Esophagus (tissue), 2 donors: ENCODE data around the gene CUX1. TPM values are rescaled to one million over a fixed set of nuclear protein-coding genes. Genes with fewer than 3 reads are reported as not detected.
"Not testable (repeated sequence)": the region's sequence is repeated elsewhere in the genome, so short reads cannot be mapped to it uniquely, and the experiment has no call there.

Experiments used
- H3K27ac ChIP-seq, 2 donors: one replicate each; pipeline ENCODE4 v1.5.1; 2013; ENCODE audit warnings: low read depth in 2 of 2, mild to moderate bottlenecking in 2 of 2, inconsistent platforms in 1 of 2, low read length in 1 of 2, moderate library complexity in 1 of 2
- H3K27me3 ChIP-seq, 2 donors: one replicate each; pipeline ENCODE4 v1.6.1; 2013; ENCODE audit warnings: low read length in 2 of 2, control low read depth in 1 of 2, mild to moderate bottlenecking in 1 of 2; ENCODE audit not compliant: insufficient read depth in 2 of 2, control insufficient read depth in 1 of 2
- H3K36me3 ChIP-seq, 2 donors: one replicate each; pipeline ENCODE4 v1.6.1; 2013; ENCODE audit warnings: low read length in 1 of 2; ENCODE audit not compliant: control insufficient read depth in 2 of 2, insufficient read depth in 2 of 2
- H3K4me1 ChIP-seq, 2 donors: one replicate each; pipeline ENCODE4 v1.6.1; 2013; ENCODE audit warnings: low read length in 1 of 2; ENCODE audit not compliant: control insufficient read depth in 2 of 2, insufficient read depth in 2 of 2
- H3K4me3 ChIP-seq, 2 donors: one replicate each; pipeline ENCODE4 v1.5.1; 2013; ENCODE audit warnings: low read length in 2 of 2, mild to moderate bottlenecking in 2 of 2, low read depth in 1 of 2, moderate library complexity in 1 of 2
- H3K9me3 ChIP-seq, 2 donors: one replicate each; pipeline ENCODE4 v1.6.1; 2013; ENCODE audit warnings: mild to moderate bottlenecking in 2 of 2, low read depth in 1 of 2, low read length in 1 of 2, moderate library complexity in 1 of 2; ENCODE audit not compliant: control insufficient read depth in 2 of 2, insufficient read depth in 1 of 2
- WGBS, 2 donors: extraction: QIAGEN DNeasy Blood & Tissue Kit; methylation state at CpG; one replicate each; pipeline ENCODE4 v1.1.7; 2013; 5-methylcytosine and 5-hydroxymethylcytosine counted together
- polyA plus RNA-seq, 2 donors: library from polyadenylated mRNA; stranded (reverse); fragments of 200-250 nt; gene quantifications; one replicate each; pipeline ENCODE4 v1.2.3, GENCODE V29; 2013
- donor health status: healthy with polysubstance abuse.
- donor health status: Bipolar disorder and iron deficiency.

The CUX1 gene
- polyA plus RNA-seq, 2 donors, result 19.6 to 21.7 TPM

DNA sequence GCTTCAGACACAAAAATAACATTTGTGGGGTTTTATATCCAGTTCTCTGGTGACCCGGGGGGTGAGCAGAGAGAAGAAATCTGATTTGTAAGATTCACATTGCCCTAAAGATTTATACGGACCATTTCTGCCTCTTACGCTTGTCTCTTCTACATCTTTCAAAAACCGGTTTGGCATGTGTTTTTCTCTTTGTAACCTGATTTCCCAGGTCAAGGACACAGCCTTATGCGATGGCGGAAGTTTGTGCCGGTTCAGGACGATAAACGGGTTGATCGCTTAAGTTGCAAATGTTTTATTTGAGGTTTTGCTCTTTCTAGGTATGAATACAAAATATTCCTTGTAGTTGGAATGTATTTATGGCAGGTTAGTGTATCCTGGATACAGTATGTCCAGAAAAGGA lies 407.6 kb downstream of the CUX1 start:
- Histone ChIP-seq H3K27me3 (no peaks in the 10 kb centered on the region), H3K9me3 (no peaks in the 10 kb centered on the region), H3K4me1 (no peaks in the 10 kb centered on the region), H3K27ac (no peak overlapping the region), H3K36me3 (peaks cover 0 to 9% of the 10 kb centered on the region in 2 donors), H3K4me3 (no peak overlapping the region)
- WGBS, 2 donors, result 78 to 88% methylated on average over 10 of the region's 10 CpGs

DNA sequence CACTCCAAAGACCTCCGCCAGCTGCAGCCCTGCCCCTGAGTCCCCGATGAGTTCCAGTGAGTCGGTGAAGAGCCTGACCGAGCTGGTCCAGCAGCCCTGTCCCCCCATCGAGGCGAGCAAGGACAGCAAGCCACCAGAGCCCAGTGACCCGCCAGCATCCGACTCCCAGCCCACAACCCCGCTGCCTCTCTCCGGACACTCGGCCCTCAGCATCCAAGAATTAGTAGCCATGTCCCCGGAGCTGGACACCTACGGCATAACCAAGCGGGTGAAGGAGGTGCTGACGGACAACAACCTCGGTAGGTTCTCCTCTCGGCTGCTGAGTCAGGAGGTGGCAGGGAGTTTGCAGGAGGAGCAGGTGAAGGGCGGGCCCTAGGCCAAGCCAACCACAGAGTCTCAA lies 409.9 kb downstream of the CUX1 start:
- Histone ChIP-seq H3K27ac (no peak overlapping the region), H3K4me3 (no peak overlapping the region), H3K27me3 (no peaks in the 10 kb centered on the region), H3K4me1 (no peaks in the 10 kb centered on the region), H3K36me3 (peaks cover 0 to 10% of the 10 kb centered on the region in 2 donors), H3K9me3 (no peaks in the 10 kb centered on the region)
- WGBS, 2 donors, result 93 to 94% methylated on average over 18 of the region's 18 CpGs

DNA sequence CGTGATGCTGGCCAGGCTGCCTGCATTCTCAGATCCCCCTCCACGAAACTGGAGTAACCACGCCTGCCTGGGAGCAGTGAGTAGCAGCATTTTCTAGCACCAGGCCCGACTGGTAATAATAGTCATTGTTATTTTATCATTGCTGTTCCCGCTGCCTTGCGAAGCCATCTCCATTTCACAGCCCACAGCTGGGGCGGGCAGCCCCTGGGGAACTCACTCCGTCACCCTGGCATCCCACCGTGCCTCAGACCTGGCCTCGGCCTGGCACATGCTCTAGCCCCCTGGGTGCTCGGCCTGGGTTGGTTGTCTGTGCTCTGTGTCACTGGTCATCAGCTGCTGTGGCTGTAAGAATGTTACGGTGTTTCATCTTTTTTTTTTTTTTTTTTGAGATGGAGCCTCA lies 411.5 kb downstream of the CUX1 start:
- H3K4me1 ChIP-seq, result no peaks in the 10 kb centered on the region
- H3K36me3 ChIP-seq, result peaks cover 0 to 15% of the 10 kb centered on the region in 2 donors
- no peaks in the 10 kb centered on the region for H3K27me3 ChIP-seq
- H3K9me3 ChIP-seq, result no peaks in the 10 kb centered on the region
- no peak overlapping the region for H3K4me3 ChIP-seq
- WGBS, 2 donors, result 95% methylated on average over 12 of the region's 12 CpGs
- H3K27ac ChIP-seq, result no peak overlapping the region

DNA sequence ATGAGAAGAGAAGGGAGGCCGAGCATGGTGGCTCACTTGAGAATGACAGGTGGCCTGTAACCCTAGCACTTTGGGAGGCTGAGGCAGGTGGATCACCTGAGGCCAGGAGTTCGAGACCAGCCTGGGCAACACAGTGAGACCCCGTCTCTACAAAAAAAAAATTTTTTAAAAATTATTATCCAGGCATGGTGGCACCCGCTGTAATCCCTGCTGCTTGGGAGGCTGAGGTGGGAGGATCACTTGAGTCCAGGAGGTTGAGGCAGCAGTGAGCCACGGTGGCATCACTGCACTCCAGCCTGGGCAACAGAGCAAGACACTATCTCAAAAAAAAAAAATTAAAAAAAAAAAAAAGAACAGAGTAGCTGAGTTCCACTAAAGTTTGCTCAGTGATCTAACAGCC lies 412.7 kb downstream of the CUX1 start:
- not testable (repeated sequence) for H3K4me3 ChIP-seq, H3K27me3 ChIP-seq, H3K9me3 ChIP-seq, H3K27ac ChIP-seq, H3K4me1 ChIP-seq
- WGBS, 2 donors, result 87 to 96% methylated on average over 5 of the region's 5 CpGs
- peaks cover 0 to 19% of the 10 kb centered on the region in 2 donors for H3K36me3 ChIP-seq

DNA sequence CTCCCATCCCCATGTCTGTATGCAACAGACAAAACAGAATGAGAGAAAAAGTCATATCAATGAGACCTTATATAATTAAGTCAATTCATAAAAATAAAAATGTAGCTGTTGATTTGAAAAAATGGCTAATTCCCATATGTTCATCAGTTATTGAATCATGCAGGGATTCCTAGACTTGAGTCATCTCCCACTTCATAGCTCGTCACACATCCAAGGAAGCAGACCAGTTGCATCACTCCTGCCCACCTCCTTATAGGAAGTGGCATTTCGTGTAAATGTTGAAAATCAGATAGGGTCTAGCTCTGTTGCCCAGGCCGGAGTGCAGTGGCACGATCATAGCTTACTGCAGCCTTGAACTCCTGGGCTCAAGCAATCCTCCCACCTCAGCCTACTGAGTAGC lies 413.2 kb downstream of the CUX1 start:
- Histone ChIP-seq H3K27ac (no peak overlapping the region), H3K36me3 (peaks cover 0 to 19% of the 10 kb centered on the region in 2 donors), H3K9me3 (no peaks in the 10 kb centered on the region), H3K4me1 (no peaks in the 10 kb centered on the region), H3K4me3 (no peak overlapping the region), H3K27me3 (no peaks in the 10 kb centered on the region)
- 88 to 95% methylated on average over 4 of the region's 4 CpGs for WGBS, 2 donors

DNA sequence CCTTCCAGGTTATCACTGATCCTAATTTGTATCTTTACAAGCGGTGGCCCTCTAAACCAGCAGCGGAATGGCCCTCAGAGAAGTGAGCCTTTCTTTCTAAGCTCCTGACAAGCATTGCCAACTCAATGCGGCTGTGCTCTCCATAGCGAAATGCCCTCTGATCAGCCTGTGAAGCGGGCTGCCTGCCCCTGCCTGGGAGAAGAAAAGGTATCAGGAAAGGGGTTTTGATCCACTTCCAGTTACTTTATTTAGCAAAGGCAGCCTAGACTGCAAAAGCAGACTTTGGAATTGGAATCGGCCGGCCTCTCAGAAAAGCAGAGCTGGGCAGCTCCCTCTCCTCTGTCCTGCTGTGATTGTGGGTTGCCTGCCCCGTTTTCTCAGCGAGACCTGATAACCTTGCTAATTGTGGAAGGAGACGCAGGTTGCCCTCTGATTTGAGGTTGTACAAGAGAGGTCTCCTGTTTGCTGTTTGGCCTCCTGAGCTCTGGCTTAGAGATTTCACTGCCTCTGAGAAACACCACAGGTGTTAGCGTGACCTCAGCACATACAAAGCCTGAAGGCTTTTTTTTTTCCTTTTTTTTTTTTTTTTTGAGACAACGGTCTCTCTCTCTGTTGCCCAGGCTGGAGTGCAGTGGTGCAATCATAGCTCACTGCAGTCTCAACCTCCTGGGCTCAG lies 415.3 kb downstream of the CUX1 start:
- no peaks in the 10 kb centered on the region for H3K27me3 ChIP-seq
- no peaks in the 10 kb centered on the region for H3K4me1 ChIP-seq
- WGBS, 2 donors, result 74 to 92% methylated on average over 12 of the region's 12 CpGs
- H3K27ac ChIP-seq, result no peak overlapping the region
- no peak overlapping the region for H3K4me3 ChIP-seq
- no peaks in the 10 kb centered on the region for H3K9me3 ChIP-seq
- H3K36me3 ChIP-seq, result peaks cover 0 to 19% of the 10 kb centered on the region in 2 donors

DNA sequence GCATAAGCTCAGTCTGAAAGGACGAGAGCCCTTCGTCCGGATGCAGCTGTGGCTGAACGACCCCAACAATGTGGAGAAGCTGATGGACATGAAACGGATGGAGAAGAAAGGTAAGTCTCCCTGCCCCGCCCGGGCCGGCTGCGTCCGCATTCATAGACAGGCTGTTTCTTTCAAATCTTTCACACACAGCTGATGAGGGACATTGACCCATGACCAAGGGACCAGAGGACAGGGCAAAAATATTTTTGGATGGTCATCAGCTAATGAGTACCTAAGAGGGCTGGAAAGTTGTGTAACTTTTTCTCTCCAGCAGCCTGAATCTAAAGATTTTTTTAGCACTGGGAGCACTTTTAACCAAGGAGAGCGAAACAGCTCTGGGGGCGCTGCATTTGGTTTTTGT lies 416.7 kb downstream of the CUX1 start:
- Histone ChIP-seq H3K27me3 (no peaks in the 10 kb centered on the region), H3K36me3 (peaks cover 0 to 16% of the 10 kb centered on the region in 2 donors), H3K4me1 (no peaks in the 10 kb centered on the region), H3K4me3 (no peak overlapping the region), H3K27ac (no peak overlapping the region), H3K9me3 (no peaks in the 10 kb centered on the region)
- 92 to 95% methylated on average over 12 of the region's 12 CpGs for WGBS, 2 donors

DNA sequence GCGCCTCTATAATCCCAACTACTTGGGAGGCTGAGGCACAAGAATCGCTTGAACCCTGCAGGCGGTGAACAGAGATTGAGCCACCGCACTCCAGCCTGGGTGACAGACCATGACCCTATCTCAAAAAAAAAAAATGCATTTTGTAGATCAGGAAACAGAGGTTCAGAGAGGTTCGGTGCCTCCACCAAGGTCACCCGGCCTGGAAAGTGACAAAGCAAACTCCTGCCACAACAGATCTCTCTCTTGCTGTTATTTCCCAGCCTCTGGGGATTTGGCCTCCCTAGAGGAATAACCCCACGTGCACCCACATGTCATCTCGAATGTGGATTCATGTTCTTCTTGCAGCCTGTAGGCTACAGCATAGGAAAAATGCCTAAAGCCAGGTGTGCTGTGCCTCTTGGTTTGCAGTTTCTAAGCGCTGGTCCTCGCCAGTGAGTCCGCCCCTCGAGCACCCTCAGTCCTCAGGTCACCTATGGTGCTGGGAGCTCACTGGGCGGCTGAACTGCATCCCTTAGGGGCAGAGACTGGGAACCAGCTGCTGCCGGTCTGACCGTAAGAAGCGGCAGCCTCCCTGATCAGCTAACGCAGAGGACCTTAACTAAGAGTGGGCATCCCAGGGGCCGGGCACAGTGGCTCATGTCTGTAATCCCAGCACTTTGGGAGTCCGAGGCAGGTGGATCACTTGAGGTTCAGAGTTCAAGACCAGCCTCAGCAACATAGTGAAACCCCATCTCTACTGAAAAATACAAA lies 417.6 kb downstream of the CUX1 start:
- H3K27ac ChIP-seq, result no peak overlapping the region
- H3K4me3 ChIP-seq, result no peak overlapping the region
- no peaks in the 10 kb centered on the region for H3K9me3 ChIP-seq
- no peaks in the 10 kb centered on the region for H3K27me3 ChIP-seq
- peaks cover 0 to 17% of the 10 kb centered on the region in 2 donors for H3K36me3 ChIP-seq
- WGBS, 2 donors, result 83 to 90% methylated on average over 18 to 19 of the region's 19 CpGs
- no peaks in the 10 kb centered on the region for H3K4me1 ChIP-seq

DNA sequence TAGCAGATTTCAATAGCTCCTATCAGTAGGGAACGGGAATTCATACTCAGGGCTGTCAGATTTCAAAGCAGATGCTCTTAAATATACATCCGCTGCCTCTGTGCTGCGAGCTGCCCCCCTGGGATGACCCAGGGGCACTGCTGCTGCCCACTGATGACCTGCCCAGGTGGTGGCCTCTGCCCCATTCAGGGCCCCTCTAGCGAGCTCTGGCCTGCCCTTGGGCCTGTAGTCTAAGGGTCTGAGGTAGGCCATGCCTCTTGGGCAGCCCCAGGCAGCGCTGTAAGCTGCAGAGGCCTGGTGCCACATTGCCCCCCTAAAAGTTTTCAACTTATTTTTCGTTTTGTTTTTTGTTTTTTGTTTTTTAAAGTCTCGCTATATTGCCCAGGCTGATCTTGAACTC lies 418.7 kb downstream of the CUX1 start:
- no peak overlapping the region for H3K4me3 ChIP-seq
- no peaks in the 10 kb centered on the region for H3K27me3 ChIP-seq
- no peak overlapping the region for H3K27ac ChIP-seq
- 93% methylated on average over 7 of the region's 7 CpGs for WGBS, 2 donors
- no peaks in the 10 kb centered on the region for H3K4me1 ChIP-seq
- peaks cover 0 to 19% of the 10 kb centered on the region in 2 donors for H3K36me3 ChIP-seq
- no peaks in the 10 kb centered on the region for H3K9me3 ChIP-seq
